ENCODE data around the gene ZNF274. TPM values are rescaled to one million over a fixed set of nuclear protein-coding genes. Genes with fewer than 3 reads are reported as not detected.

The ZNF274 gene
- total and polyA plus RNA-seq, 9 of the 15 experiments (the other 6 are each of a cell fraction or from before 2014, with no cell fraction given): 5.2 to 37.0 (median 28.1) TPM

- TF ChIP-seq ZNF785 (CRISPR knock-in tag; IDR thresholded peaks at IDR 0.05) (no peak), TRIM24 (IDR thresholded peaks at IDR 0.05) (0 out of 4 replicates have a peak, but pooled peaks of 1 of the 2 experiments have one; percentile 8), BCOR (IDR thresholded peaks at IDR 0.05) (0 out of 2 replicates have a peak, but pooled peaks have one; percentile 26), HDAC1 (IDR thresholded peaks at IDR 0.05) (no peak), CBX3 (IDR thresholded peaks at IDR 0.05; ENCODE audit: borderline replicate concordance in 1 of 2, low read length in 2 of 2) (no peak), EHMT2 (IDR thresholded peaks at IDR 0.05) (no peak), ZNF197 (CRISPR knock-in tag; IDR thresholded peaks at IDR 0.05; ENCODE audit: low read depth) (no peak), DNMT1 (IDR thresholded peaks at IDR 0.05) (no peak), MCM2 (IDR thresholded peaks at IDR 0.05; ENCODE audit: low read depth) (no peak), ESRRA (IDR thresholded peaks at IDR 0.05; ENCODE audit: borderline replicate concordance, low read depth) (no peak), ZNF780A (CRISPR knock-in tag; IDR thresholded peaks at IDR 0.05) (no peak), RREB1 (CRISPR knock-in tag; IDR thresholded peaks at IDR 0.05) (no peak), CREBBP (IDR thresholded peaks at IDR 0.05; ENCODE audit: low read depth, low read length) (no peak), FOXA3 (CRISPR knock-in tag; conservative IDR thresholded peaks at IDR 0.05 in 1 of 2, IDR thresholded peaks at IDR 0.05 in 1 of 2) (no peak), CTCF (IDR thresholded peaks at IDR 0.05 in 2 of 3, conservative IDR thresholded peaks at IDR 0.05 in 1 of 3; ENCODE audit: insufficient read depth in 2 of 3, low read depth in 1 of 3, low read length in 3 of 3) (peak; percentile 16 to 46 (median 32); a peak in 3 of 6 replicates)
Observed at GRCh38 chr19:58218899-58219298, 36.0 kb downstream of the ZNF274 start (continued).
